Measurements from ENCODE around the gene CRIP2. TPM values are rescaled to one million over a fixed set of nuclear protein-coding genes. Genes with fewer than 3 reads are reported as not detected.

The CRIP2 gene
- total and polyA plus RNA-seq, 2 of the 8 experiments (the other 6 are each of a cell fraction or from before 2014, with no cell fraction given), result 4.2 to 13.5 TPM

- ChIA-PET CTCF (ENCODE audit: partially characterized antibody) (interaction anchor here (0.6 to 2.6 kb wide), 27 partner anchors 9 to 710 kb away, joined by 3 to 33 read pairs (median 5); partner anchors contain the start of gene PACS2), POLR2A (ENCODE audit: partially characterized antibody) (interaction anchor here (2.2 to 2.8 kb wide), 2 partner anchors 9 to 13 kb away, joined by 8 to 9 read pairs; no protein-coding TSS in a partner anchor)
- no peak overlapping the region for H2BK12ac ChIP-seq (ENCODE audit: low read depth, low read length)
- peak overlapping the region; percentile 48 for H3K18ac ChIP-seq (ENCODE audit: extremely low read depth, low read length)
- no peak overlapping the region for H3K4ac ChIP-seq (replicated peaks; ENCODE audit: insufficient read length, low read depth, low read length)
- H3K9ac ChIP-seq (replicated peaks in 1 of 4; ENCODE audit: extremely low read depth in 1 of 4, low read depth in 3 of 4, low read length in 3 of 4), result peak overlapping the region in 3 of 4 experiments; percentile 26 to 70 (median 53); a peak in 4 of 7 replicates
- H4K5ac ChIP-seq (ENCODE audit: insufficient read length, low read depth, low read length), result no peak overlapping the region
- no peak overlapping the region for H2AK5ac ChIP-seq (ENCODE audit: low read depth, low read length)
- H3K23me2 ChIP-seq (ENCODE audit: low read depth, low read length), result peaks cover 9% of the 10 kb centered on the region; the same call in 1 of the 2 replicates
- no peak overlapping the region for H2BK120ac ChIP-seq (replicated peaks; ENCODE audit: low read depth, low read length)
- no peak overlapping the region for H2BK5ac ChIP-seq (ENCODE audit: low read depth, low read length)
- FAIRE-seq (peak; percentile 92), DNase-seq (ENCODE audit: low read depth in 1 of 2, low spot score in 2 of 2) (peak in 1 of 2 experiments; percentile 85)
- H3K56ac ChIP-seq (replicated peaks; ENCODE audit: insufficient read length, low read depth, low read length), result no peak overlapping the region
- no peaks in the 10 kb centered on the region for H3K79me1 ChIP-seq (ENCODE audit: low read depth, low read length)
- no peaks in the 10 kb centered on the region; a peak in 2 of 8 replicates for H3K36me3 ChIP-seq (ENCODE audit: control insufficient read depth in 2 of 4, insufficient read depth in 4 of 4, low read length in 3 of 4)
- no peaks in the 10 kb centered on the region for H3K9me3 ChIP-seq (ENCODE audit: insufficient read depth in 2 of 2, low read depth in 1 of 2, low read length in 1 of 2)
- no peaks in the 10 kb centered on the region for H3K79me2 ChIP-seq (ENCODE audit: control insufficient read depth in 1 of 2, insufficient read depth in 2 of 2, low read length in 2 of 2)
- H4K20me1 ChIP-seq (replicated peaks in 1 of 2; ENCODE audit: control insufficient read depth in 1 of 2, insufficient read depth in 2 of 2, low read length in 2 of 2), result peaks cover 0 to 13% of the 10 kb centered on the region in 2 experiments
- H3K4me2 ChIP-seq (ENCODE audit: insufficient read depth in 1 of 2, low read depth in 2 of 2, low read length in 2 of 2), result peak overlapping the region; percentile 37 to 100
- H3K14ac ChIP-seq (ENCODE audit: insufficient read length), result no peak overlapping the region
- H3K4me1 ChIP-seq (replicated peaks in 1 of 4; ENCODE audit: control insufficient read depth in 3 of 4, insufficient read depth in 4 of 4, low read length in 3 of 4), result peaks cover 0 to 20% (median 5%) of the 10 kb centered on the region in 4 experiments; a peak in 5 of 7 replicates
- H2BK15ac ChIP-seq (ENCODE audit: low read length), result no peak overlapping the region
- H3K27ac ChIP-seq (ENCODE audit: low read depth, low read length), result no peak overlapping the region
- no peak overlapping the region for H2BK20ac ChIP-seq (ENCODE audit: low read length)
- peaks cover 30 to 43% (median 42%) of the 10 kb centered on the region in 4 experiments for H3K27me3 ChIP-seq (replicated peaks in 1 of 4; ENCODE audit: control insufficient read depth in 3 of 4, extremely low read depth in 1 of 4, insufficient read depth in 3 of 4, low read length in 3 of 4)
- peak overlapping the region; percentile 68 for H4K8ac ChIP-seq (ENCODE audit: extremely low read depth, insufficient read depth, low read length)
- no peak overlapping the region for H2AFZ ChIP-seq (ENCODE audit: low read length)
- H3K4me3 ChIP-seq (ENCODE audit: extremely low read depth in 1 of 4, insufficient read depth in 2 of 4, low read depth in 3 of 4, low read length in 4 of 4), result peak overlapping the region; percentile 30 to 77 (median 56)
- no peak overlapping the region for H4K91ac ChIP-seq (replicated peaks; ENCODE audit: insufficient read length, low read length)
- H3K23ac ChIP-seq (ENCODE audit: insufficient read length), result no peak overlapping the region
- 7% methylated on average over 14 of the region's 44 CpGs; no CpG with 5 or more reads in 1 of the 2 experiments for WGBS, 2 experiments (ENCODE audit: extremely low coverage in 1 of 2, insufficient coverage in 1 of 2, insufficient read length in 1 of 2, insufficient replicate concordance in 2 of 2, low coverage in 1 of 2, low lambda C conversion rate in 2 of 2, missing lambda C conversion rate in 1 of 2)
- no peak for TF ChIP-seq BRCA1 (IDR thresholded peaks at IDR 0.05; ENCODE audit: low read depth, low read length)
- TF ChIP-seq ATF2 (IDR thresholded peaks at IDR 0.05; ENCODE audit: low read length), result no peak
- peak; percentile 62 for TF ChIP-seq SP1 (IDR thresholded peaks at IDR 0.05; ENCODE audit: low read depth, low read length)
- TF ChIP-seq SIN3A (conservative IDR thresholded peaks at IDR 0.05 in 1 of 2, IDR thresholded peaks at IDR 0.05 in 1 of 2; ENCODE audit: low read depth in 1 of 2, low read length in 2 of 2), result peak in 1 of 2 experiments; percentile 64; a peak in 1 of 4 replicates
- peak; percentile 54; the same call in 1 of the 2 replicates for TF ChIP-seq BACH1 (IDR thresholded peaks at IDR 0.05; ENCODE audit: low read length)
- TF ChIP-seq ASH2L (IDR thresholded peaks at IDR 0.05; ENCODE audit: low read length), result peak; percentile 49
- no peak for TF ChIP-seq POLR2AphosphoS5 (IDR thresholded peaks at IDR 0.05; ENCODE audit: low read depth, low read length)
- TF ChIP-seq POU5F1 (IDR thresholded peaks at IDR 0.05; ENCODE audit: low read depth, low read length), result no peak
- peak; percentile 68; the same call in 1 of the 2 replicates for TF ChIP-seq YY1 (IDR thresholded peaks at IDR 0.05; ENCODE audit: low read depth, low read length)
- peak; percentile 30; the same call in 1 of the 2 replicates for TF ChIP-seq MAX (IDR thresholded peaks at IDR 0.05)
Measured at GRCh38 chr14:105489542-105490266, 15.1 kb downstream of the CRIP2 start.
